PC-9 (cell line): ENCODE data around the gene SLC43A3. TPM values are rescaled to one million over a fixed set of nuclear protein-coding genes. Genes with fewer than 3 reads are reported as not detected.

Experiments
- BruUV-seq: library from RNA; stranded (reverse); fragments of 400-500 nt; replicated peaks from 2 replicates; lab custom pipeline; 2021; lab: Mats Ljungman, UMichigan
- CTCF ChIA-PET: fragments of 300-600 bp; sonication (Branson Sonifier 250); formaldehyde crosslinking; loops from one replicate; lab custom pipeline; 2022; ENCODE audit warnings: antibody characterized with exemption; lab: Charles Lee
- POLR2A ChIA-PET: fragments of 300-600 bp; sonication (Branson Sonifier 250); formaldehyde crosslinking; loops from one replicate; lab custom pipeline; 2022; ENCODE audit warnings: antibody characterized with exemption; ENCODE audit not compliant: unreplicated experiment; lab: Charles Lee
- DNase-seq, 2 experiments: peaks; one replicate each; pipeline versions ENCODE4 v3.0.0 to v3.0.0-alpha.2; 2015 to 2022; ENCODE audit warnings: mixed read lengths in 1 of 2
- H2AFZ ChIP-seq: fragments of 200-600 bp; sonication (generic); 2 replicates; pipeline ENCODE4 v1.8.1; 2017; ENCODE audit warnings: antibody characterized with exemption
- H3F3A ChIP-seq: fragments of 200-600 bp; sonication (generic); 2 replicates; pipeline ENCODE4 v1.8.1; 2017; ENCODE audit warnings: antibody characterized with exemption, mild to moderate bottlenecking, low read depth; ENCODE audit not compliant: insufficient read depth
- H3K27ac ChIP-seq: fragments of 200-600 bp; sonication (generic); 2 replicates; pipeline ENCODE4 v1.6.1; 2016; ENCODE audit warnings: mixed run types
- H3K27me3 ChIP-seq: fragments of 200-600 bp; sonication (generic); 2 replicates; pipeline ENCODE4 v1.6.1; 2016; ENCODE audit warnings: low read depth, mixed run types; ENCODE audit not compliant: insufficient read depth
- H3K36me3 ChIP-seq: fragments of 200-600 bp; sonication (generic); 2 replicates; pipeline ENCODE4 v1.6.1; 2016; ENCODE audit warnings: low read depth, mixed run types
- H3K4me1 ChIP-seq: fragments of 200-600 bp; sonication (generic); replicated peaks from 2 replicates; pipeline ENCODE4 v1.6.1; 2016; ENCODE audit warnings: mixed run types; ENCODE audit not compliant: insufficient read depth
- H3K4me2 ChIP-seq: fragments of 200-600 bp; sonication (generic); 2 replicates; pipeline ENCODE4 v1.6.1; 2017; ENCODE audit warnings: mixed run types
- H3K4me3 ChIP-seq: fragments of 200-600 bp; sonication (generic); 2 replicates; pipeline ENCODE4 v1.6.1; 2016; ENCODE audit warnings: mixed run types
- H3K79me2 ChIP-seq: fragments of 200-600 bp; sonication (generic); 2 replicates; pipeline ENCODE4 v1.6.1; 2017; ENCODE audit warnings: low read depth, mixed run types
- H3K9me2 ChIP-seq: fragments of 200-600 bp; sonication (generic); 2 replicates; pipeline ENCODE4 v1.8.1; 2017; ENCODE audit warnings: mild to moderate bottlenecking; ENCODE audit not compliant: insufficient read depth
- H3K9me3 ChIP-seq: fragments of 200-600 bp; sonication (generic); 2 replicates; pipeline ENCODE4 v1.8.1; 2016; ENCODE audit warnings: low read depth; ENCODE audit not compliant: insufficient read depth
- H4K20me1 ChIP-seq: fragments of 200-600 bp; sonication (generic); 2 replicates; pipeline ENCODE4 v1.8.1; 2017; ENCODE audit not compliant: insufficient read depth
- EZH2 ChIP-seq: fragments of 200-600 bp; sonication (generic); IDR thresholded peaks from 2 replicates; pipeline ENCODE4 v1.8.0; 2017; ENCODE audit warnings: antibody characterized with exemption, low read depth
- intact Hi-C: fragments of 100-400 bp; cut with micrococcal nuclease; formaldehyde crosslinking; loops from one replicate; pipeline ENCODE4 v1.10.0; 2022; ENCODE audit not compliant: unreplicated experiment
- total RNA-seq: library from RNA; stranded (reverse); gene quantifications from 2 replicates; pipeline ENCODE4 v1.2.3, GENCODE V29; 2021
- TF ChIP-seq, protein P1 (sequence below): fragments of 200-600 bp; sonication (generic); conservative IDR thresholded peaks from 2 replicates; pipeline ENCODE4 v1.6.1; 2017; ENCODE audit warnings: mixed run types, antibody characterized with exemption, mild to moderate bottlenecking, moderate library complexity

The SLC43A3 gene
- total RNA-seq, 1 experiment from 2014 or later, result 41.3 TPM

DNA sequence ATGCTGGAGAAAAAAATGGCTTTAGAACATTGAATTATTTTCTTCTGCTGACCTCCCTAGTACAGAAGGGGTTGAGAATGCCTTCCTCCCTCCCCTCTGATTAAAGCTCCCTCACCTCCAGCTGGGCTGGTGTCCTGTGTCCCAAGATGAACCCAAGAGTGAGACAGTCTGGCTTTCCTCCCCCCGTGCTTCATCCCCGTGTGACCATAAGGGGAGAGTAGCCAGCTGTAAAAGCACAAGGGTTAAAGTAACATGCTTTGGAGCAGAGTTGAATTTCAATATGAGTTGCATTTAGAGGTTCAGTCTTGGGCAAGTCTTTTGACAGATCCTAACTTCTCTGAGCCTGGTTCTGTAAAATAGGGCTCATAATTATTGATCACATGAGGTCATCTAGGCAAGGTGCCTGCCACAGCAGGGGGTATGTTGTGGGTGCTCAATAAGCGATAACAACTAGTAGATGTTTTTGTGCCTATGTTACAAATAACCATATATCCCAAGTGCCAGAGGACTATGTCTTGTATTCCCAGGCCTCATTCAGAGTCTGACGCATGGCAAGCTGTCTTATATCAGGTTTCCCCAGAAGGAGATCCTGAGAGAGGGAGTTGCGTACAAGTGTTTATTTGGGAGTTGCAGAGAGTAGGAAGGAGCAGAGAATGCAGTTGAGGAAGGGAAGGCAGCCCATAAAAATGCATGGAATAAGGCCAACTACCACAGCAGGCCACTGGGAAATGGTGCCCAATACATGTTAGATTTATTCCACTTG, 40.6 kb downstream of the SLC43A3 start:
- intact Hi-C loops, result no loop called here
- Histone ChIP-seq H3K4me1 (no peaks in the 10 kb centered on the region), H3K4me3 (no peak overlapping the region), H3K27me3 (peaks cover 99% of the 10 kb centered on the region), H3K27ac (no peak overlapping the region), H3K9me3 (no peaks in the 10 kb centered on the region), H3K4me2 (no peak overlapping the region), H3K9me2 (no peaks in the 10 kb centered on the region), H4K20me1 (no peaks in the 10 kb centered on the region), H3F3A (no peaks in the 10 kb centered on the region), H2AFZ (no peak overlapping the region), H3K79me2 (no peaks in the 10 kb centered on the region), H3K36me3 (no peaks in the 10 kb centered on the region)
- no TSS peak for BruUV-seq
- CTCF ChIA-PET, result interaction anchor here (1.0 kb wide), 1 partner anchor 50 kb away, joined by 7 read pairs; no protein-coding TSS in a partner anchor
- TF ChIP-seq EZH2, result no peak
- TF ChIP-seq, protein P1, sequence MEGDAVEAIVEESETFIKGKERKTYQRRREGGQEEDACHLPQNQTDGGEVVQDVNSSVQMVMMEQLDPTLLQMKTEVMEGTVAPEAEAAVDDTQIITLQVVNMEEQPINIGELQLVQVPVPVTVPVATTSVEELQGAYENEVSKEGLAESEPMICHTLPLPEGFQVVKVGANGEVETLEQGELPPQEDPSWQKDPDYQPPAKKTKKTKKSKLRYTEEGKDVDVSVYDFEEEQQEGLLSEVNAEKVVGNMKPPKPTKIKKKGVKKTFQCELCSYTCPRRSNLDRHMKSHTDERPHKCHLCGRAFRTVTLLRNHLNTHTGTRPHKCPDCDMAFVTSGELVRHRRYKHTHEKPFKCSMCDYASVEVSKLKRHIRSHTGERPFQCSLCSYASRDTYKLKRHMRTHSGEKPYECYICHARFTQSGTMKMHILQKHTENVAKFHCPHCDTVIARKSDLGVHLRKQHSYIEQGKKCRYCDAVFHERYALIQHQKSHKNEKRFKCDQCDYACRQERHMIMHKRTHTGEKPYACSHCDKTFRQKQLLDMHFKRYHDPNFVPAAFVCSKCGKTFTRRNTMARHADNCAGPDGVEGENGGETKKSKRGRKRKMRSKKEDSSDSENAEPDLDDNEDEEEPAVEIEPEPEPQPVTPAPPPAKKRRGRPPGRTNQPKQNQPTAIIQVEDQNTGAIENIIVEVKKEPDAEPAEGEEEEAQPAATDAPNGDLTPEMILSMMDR, result no peak
- DNase-seq, result no peak
- POLR2A ChIA-PET, result no interaction called here

GRCh38 chr11:57380975-57381374, 45.9 kb downstream of the SLC43A3 start, which contains the start of gene PRG3:
PRG3 (minus strand) TSS chr11:57381150; CDS start chr11:57380708, 442 bp downstream.
- POLR2A ChIA-PET, result no interaction called here
- CTCF ChIA-PET, result no interaction called here

DNA sequence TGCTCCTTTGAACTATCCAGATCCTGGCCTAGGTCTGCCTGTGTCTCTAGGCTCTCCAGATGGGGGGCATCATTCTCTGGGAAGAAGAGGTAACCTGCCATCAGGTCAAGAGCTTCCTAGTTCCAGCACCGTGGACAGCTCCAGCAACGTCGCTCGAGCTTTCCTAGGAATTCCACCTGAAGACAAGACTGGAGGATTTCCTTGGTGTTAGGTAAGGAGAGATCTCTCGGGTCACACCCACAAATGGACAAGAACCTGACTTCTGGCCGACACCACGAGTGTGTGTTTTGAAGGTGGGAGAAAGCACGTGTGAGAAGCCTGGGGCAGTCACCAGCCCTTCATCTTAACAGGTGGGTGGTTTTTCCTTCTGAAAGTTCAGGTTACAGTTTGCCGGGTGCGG, 47.2 kb downstream of the SLC43A3 start:
- ChIA-PET POLR2A (interaction anchor here (0.6 kb wide), 1 partner anchor 54 kb away, joined by 3 read pairs; no protein-coding TSS in a partner anchor), CTCF (no interaction called here)
- H3F3A ChIP-seq, result no peaks in the 10 kb centered on the region
- TF ChIP-seq, protein P1, result no peak
- no peak for TF ChIP-seq EZH2
- no peak overlapping the region for H3K27ac ChIP-seq
- no peak overlapping the region for H3K4me2 ChIP-seq
- H3K4me1 ChIP-seq, result no peaks in the 10 kb centered on the region
- H3K4me3 ChIP-seq, result no peak overlapping the region
- H3K27me3 ChIP-seq, result peaks cover 74% of the 10 kb centered on the region
- H3K9me3 ChIP-seq, result no peaks in the 10 kb centered on the region
- peak; percentile 38 to 47 for DNase-seq
- H4K20me1 ChIP-seq, result no peaks in the 10 kb centered on the region
- H3K9me2 ChIP-seq, result no peaks in the 10 kb centered on the region
- no TSS peak for BruUV-seq
- no peak overlapping the region for H2AFZ ChIP-seq
- no peaks in the 10 kb centered on the region for H3K36me3 ChIP-seq
- no peaks in the 10 kb centered on the region for H3K79me2 ChIP-seq
- intact Hi-C loops, result no loop called here

More at GRCh38 chr11:57380975-57381374, 45.9 kb downstream of the SLC43A3 start, which contains the start of gene PRG3:
- H3F3A ChIP-seq, result no peaks in the 10 kb centered on the region
- no peaks in the 10 kb centered on the region for H4K20me1 ChIP-seq
- H3K9me3 ChIP-seq, result no peaks in the 10 kb centered on the region
- BruUV-seq, result no TSS peak
- TF ChIP-seq, protein P1, result no peak
- TF ChIP-seq EZH2, result no peak
- no peak within 1 kb of the TSS for H2AFZ ChIP-seq
- H3K27me3 ChIP-seq, result peaks cover 87% of the 10 kb centered on the region
- H3K79me2 ChIP-seq, result no peaks in the 10 kb centered on the region
- H3K4me3 ChIP-seq, result no peak within 1 kb of the TSS
- no peaks in the 10 kb centered on the region for H3K9me2 ChIP-seq
- no peaks in the 10 kb centered on the region for H3K36me3 ChIP-seq
- H3K4me1 ChIP-seq, result no peaks in the 10 kb centered on the region
- no peak within 1 kb of the TSS for H3K4me2 ChIP-seq
- no peak within 1 kb of the TSS for H3K27ac ChIP-seq
- no peak for DNase-seq
- intact Hi-C loops, result no loop called here
